Measurements from ENCODE around the gene CCDC71L.

- TF ChIP-seq ESRRG (CRISPR knock-in tag; IDR thresholded peaks at IDR 0.05) (no peak), PATZ1 (CRISPR knock-in tag; IDR thresholded peaks at IDR 0.05; ENCODE audit: borderline replicate concordance) (no peak), ZNF70 (CRISPR knock-in tag; IDR thresholded peaks at IDR 0.05) (no peak), ZFP3 (CRISPR knock-in tag; IDR thresholded peaks at IDR 0.05) (no peak), BACH2 (CRISPR knock-in tag; IDR thresholded peaks at IDR 0.05; ENCODE audit: borderline replicate concordance) (no peak), ZNF8 (CRISPR knock-in tag; IDR thresholded peaks at IDR 0.05) (no peak), POU6F1 (CRISPR knock-in tag; IDR thresholded peaks at IDR 0.05; ENCODE audit: borderline replicate concordance, low read depth) (no peak), ARNTL (CRISPR knock-in tag; IDR thresholded peaks at IDR 0.05; ENCODE audit: borderline replicate concordance, low read depth) (no peak), GLIS3 (CRISPR knock-in tag; IDR thresholded peaks at IDR 0.05) (no peak), TOX (CRISPR knock-in tag; IDR thresholded peaks at IDR 0.05; ENCODE audit: borderline replicate concordance) (no peak)
These were observed 31.4 kb downstream of the CCDC71L start for GRCh38 chr7:106629516-106629915.
